MM.1S (cell line): Measurements from ENCODE around the gene PLS1.

Experiments
- DNase-seq: peaks from one replicate; pipeline ENCODE4 v3.0.0-alpha.2; 2015
- H2AFZ ChIP-seq: fragments of 300-600 bp; sonication (generic); 2 replicates; pipeline ENCODE4 v1.6.0; 2016; ENCODE audit warnings: antibody characterized with exemption, low read length
- H3F3A ChIP-seq: fragments of 300-600 bp; sonication (generic); 2 replicates; pipeline ENCODE4 v1.6.1; 2016; ENCODE audit warnings: mild to moderate bottlenecking, antibody characterized with exemption, low read length, moderate library complexity, mixed read lengths; ENCODE audit not compliant: insufficient read depth
- H3K27ac ChIP-seq: fragments of 300-600 bp; sonication (generic); 2 replicates; pipeline ENCODE4 v1.5.1; 2016; ENCODE audit warnings: mild to moderate bottlenecking, low read length
- H3K27me3 ChIP-seq: fragments of 300-600 bp; sonication (generic); replicated peaks from 2 replicates; pipeline ENCODE4 v1.6.0; 2016; ENCODE audit warnings: low read length; ENCODE audit not compliant: insufficient read depth
- H3K36me3 ChIP-seq: fragments of 300-600 bp; sonication (generic); replicated peaks from 2 replicates; pipeline ENCODE4 v1.6.1; 2016; ENCODE audit warnings: mild to moderate bottlenecking, low read length, mixed read lengths; ENCODE audit not compliant: insufficient read depth
- H3K4me1 ChIP-seq: fragments of 300-600 bp; sonication (generic); 2 replicates; pipeline ENCODE4 v1.6.1; 2016; ENCODE audit warnings: low read length, mixed read lengths
- H3K4me2 ChIP-seq: fragments of 300-600 bp; sonication (generic); 2 replicates; pipeline ENCODE4 v1.6.0; 2016; ENCODE audit warnings: low read depth, low read length
- H3K4me3 ChIP-seq: fragments of 300-600 bp; sonication (generic); 2 replicates; pipeline ENCODE4 v1.5.1; 2016; ENCODE audit warnings: low read length, mixed read lengths
- H3K79me2 ChIP-seq: fragments of 300-600 bp; sonication (generic); 2 replicates; pipeline ENCODE4 v1.6.1; 2016; ENCODE audit warnings: mixed run types, low read length, mixed read lengths
- H3K9ac ChIP-seq: fragments of 300-600 bp; sonication (generic); 2 replicates; pipeline ENCODE4 v1.6.1; 2016; ENCODE audit warnings: low read length, mixed read lengths
- H3K9me2 ChIP-seq: fragments of 300-600 bp; sonication (generic); replicated peaks from 2 replicates; pipeline ENCODE4 v1.6.1; 2016; ENCODE audit warnings: mild to moderate bottlenecking, low read length, mixed read lengths; ENCODE audit not compliant: insufficient read depth
- H3K9me3 ChIP-seq: fragments of 300-600 bp; sonication (generic); replicated peaks from 2 replicates; pipeline ENCODE4 v1.6.1; 2016; ENCODE audit warnings: mild to moderate bottlenecking, low read length, mixed read lengths; ENCODE audit not compliant: insufficient read depth
- H4K20me1 ChIP-seq: fragments of 300-600 bp; sonication (generic); 2 replicates; pipeline ENCODE4 v1.6.1; 2016; ENCODE audit warnings: mild to moderate bottlenecking, low read length, moderate library complexity, mixed read lengths; ENCODE audit not compliant: insufficient read depth
- EZH2 ChIP-seq: fragments of 300-600 bp; sonication (generic); optimal IDR thresholded peaks from 2 replicates; pipeline ENCODE3; 2017; ENCODE audit warnings: low read depth, mild to moderate bottlenecking, antibody characterized with exemption, low read length, mixed read lengths
- EZH2phosphoT487 ChIP-seq: fragments of 300-600 bp; sonication (generic); IDR thresholded peaks from 2 replicates; pipeline ENCODE4 v1.6.1; 2018; ENCODE audit warnings: antibody characterized with exemption, low read length
- TF ChIP-seq, protein P1 (sequence below): fragments of 300-600 bp; sonication (generic); IDR thresholded peaks from 2 replicates; pipeline ENCODE4 v1.5.1; 2016; ENCODE audit warnings: antibody characterized with exemption, low read length, mixed read lengths

The PLS1 gene

DNA sequence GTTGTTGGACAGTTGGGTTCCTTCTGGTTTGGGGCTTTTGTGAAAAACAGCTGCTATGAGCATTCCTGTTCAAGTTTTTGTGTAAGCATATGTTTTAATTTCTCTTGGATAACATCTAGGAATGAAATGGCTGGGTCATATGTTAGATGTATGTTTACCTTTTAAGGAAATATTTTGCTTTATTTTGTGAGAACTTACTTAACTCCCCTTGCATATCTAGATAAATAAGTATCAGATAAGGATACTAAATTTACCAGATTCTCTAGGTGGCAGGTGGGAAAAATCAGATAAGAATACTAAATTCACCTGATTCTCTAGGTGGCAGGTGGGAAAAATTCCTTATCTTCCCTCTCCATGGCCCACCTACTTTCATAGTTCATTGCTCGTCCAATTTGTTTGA lies 1.1 kb upstream of the PLS1 start:
- Histone ChIP-seq H3F3A (no peaks in the 10 kb centered on the region), H3K79me2 (no peaks in the 10 kb centered on the region), H3K36me3 (no peaks in the 10 kb centered on the region), H3K9me2 (no peaks in the 10 kb centered on the region), H3K4me3 (no peak overlapping the region; the same call in 1 of the 2 replicates), H4K20me1 (no peaks in the 10 kb centered on the region), H3K9me3 (no peaks in the 10 kb centered on the region), H3K27me3 (no peaks in the 10 kb centered on the region), H2AFZ (peak overlapping the region; percentile 92), H3K4me2 (peak overlapping the region; percentile 68), H3K4me1 (peaks cover 4% of the 10 kb centered on the region; the same call in 1 of the 2 replicates), H3K9ac (no peak overlapping the region), H3K27ac (no peak overlapping the region)
- TF ChIP-seq EZH2 (no peak), EZH2phosphoT487 (no peak)
- TF ChIP-seq, protein P1, sequence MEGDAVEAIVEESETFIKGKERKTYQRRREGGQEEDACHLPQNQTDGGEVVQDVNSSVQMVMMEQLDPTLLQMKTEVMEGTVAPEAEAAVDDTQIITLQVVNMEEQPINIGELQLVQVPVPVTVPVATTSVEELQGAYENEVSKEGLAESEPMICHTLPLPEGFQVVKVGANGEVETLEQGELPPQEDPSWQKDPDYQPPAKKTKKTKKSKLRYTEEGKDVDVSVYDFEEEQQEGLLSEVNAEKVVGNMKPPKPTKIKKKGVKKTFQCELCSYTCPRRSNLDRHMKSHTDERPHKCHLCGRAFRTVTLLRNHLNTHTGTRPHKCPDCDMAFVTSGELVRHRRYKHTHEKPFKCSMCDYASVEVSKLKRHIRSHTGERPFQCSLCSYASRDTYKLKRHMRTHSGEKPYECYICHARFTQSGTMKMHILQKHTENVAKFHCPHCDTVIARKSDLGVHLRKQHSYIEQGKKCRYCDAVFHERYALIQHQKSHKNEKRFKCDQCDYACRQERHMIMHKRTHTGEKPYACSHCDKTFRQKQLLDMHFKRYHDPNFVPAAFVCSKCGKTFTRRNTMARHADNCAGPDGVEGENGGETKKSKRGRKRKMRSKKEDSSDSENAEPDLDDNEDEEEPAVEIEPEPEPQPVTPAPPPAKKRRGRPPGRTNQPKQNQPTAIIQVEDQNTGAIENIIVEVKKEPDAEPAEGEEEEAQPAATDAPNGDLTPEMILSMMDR = no peak
- no peak for DNase-seq

- H3K9me3 ChIP-seq = no peaks in the 10 kb centered on the region
- peak overlapping the region; percentile 54; the same call in 1 of the 2 replicates for H3K9ac ChIP-seq
- peaks cover 4% of the 10 kb centered on the region; the same call in 1 of the 2 replicates for H3K4me1 ChIP-seq
- no peaks in the 10 kb centered on the region for H3K79me2 ChIP-seq
- no peaks in the 10 kb centered on the region for H3F3A ChIP-seq
- H3K27me3 ChIP-seq = no peaks in the 10 kb centered on the region
- no peak for DNase-seq
- peak overlapping the region; percentile 85 for H3K4me3 ChIP-seq
- H3K27ac ChIP-seq = no peak overlapping the region
- H3K9me2 ChIP-seq = no peaks in the 10 kb centered on the region
- H3K4me2 ChIP-seq = peak overlapping the region; percentile 68
- peak overlapping the region; percentile 92 for H2AFZ ChIP-seq
- TF ChIP-seq EZH2 (no peak), EZH2phosphoT487 (no peak)
- TF ChIP-seq, protein P1 = no peak
- no peaks in the 10 kb centered on the region for H3K36me3 ChIP-seq
- H4K20me1 ChIP-seq = no peaks in the 10 kb centered on the region
Observed at GRCh38 chr3:142595581-142595950, 627 bp upstream of the PLS1 start.

- Histone ChIP-seq H3K27ac (no peak overlapping the region), H3K9me2 (no peaks in the 10 kb centered on the region), H3K36me3 (no peaks in the 10 kb centered on the region), H3K4me1 (peaks cover 4% of the 10 kb centered on the region; the same call in 1 of the 2 replicates), H3K4me3 (peak overlapping the region; percentile 85), H3K79me2 (no peaks in the 10 kb centered on the region), H3K4me2 (peak overlapping the region; percentile 68), H4K20me1 (no peaks in the 10 kb centered on the region), H3F3A (no peaks in the 10 kb centered on the region), H3K27me3 (no peaks in the 10 kb centered on the region), H3K9me3 (no peaks in the 10 kb centered on the region), H3K9ac (peak overlapping the region; percentile 54; the same call in 1 of the 2 replicates), H2AFZ (peak overlapping the region; percentile 92)
- no peak for DNase-seq
- TF ChIP-seq EZH2 (no peak), EZH2phosphoT487 (no peak)
- TF ChIP-seq, protein P1 = no peak
Observed at GRCh38 chr3:142596726-142597088, 514 bp downstream of the PLS1 start.
